Measurements from ENCODE around the gene TMEM141. TPM values are rescaled to one million over a fixed set of nuclear protein-coding genes. Genes with fewer than 3 reads are reported as not detected.

Gene TMEM141
- polyA plus RNA-seq, 1 donor (not counting 4 experiments of a cell fraction or from before 2014, with no cell fraction given): 85.5 TPM

DNA sequence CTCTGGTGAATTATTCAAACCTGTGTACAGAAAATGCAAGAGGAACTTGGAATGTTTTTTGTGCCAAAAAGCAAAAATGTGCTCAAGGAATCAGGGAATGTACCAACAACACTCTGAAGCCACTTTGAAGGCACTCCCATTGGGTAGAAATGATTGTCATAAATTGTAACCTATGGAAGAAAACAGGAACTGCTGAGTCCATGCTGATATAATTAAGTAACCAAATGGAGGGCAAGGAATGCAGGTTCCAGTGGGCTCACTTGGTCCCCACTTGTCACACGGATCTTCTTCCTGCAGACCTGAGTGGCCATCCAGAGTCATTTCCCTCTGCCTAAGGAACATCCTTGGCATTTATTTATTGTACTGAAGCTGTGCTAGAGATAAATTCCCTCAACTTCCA, 39.9 kb upstream of the TMEM141 start:
- FAIRE-seq (no peak), DNase-seq (ENCODE audit: low read depth, low spot score) (no peak)
- Histone ChIP-seq H3K27me3 (ENCODE audit: control insufficient read depth, extremely low read depth, insufficient read depth, low read length) (peaks cover 3% of the 10 kb centered on the region), H3K4me2 (ENCODE audit: control insufficient read depth, extremely low read depth, insufficient read depth, low read depth, low read length) (no peak overlapping the region), H3K9me3 (ENCODE audit: control insufficient read depth, low read depth, low read length) (peaks cover 5% of the 10 kb centered on the region), H3K79me2 (ENCODE audit: control insufficient read depth, insufficient read depth, low read length) (no peaks in the 10 kb centered on the region), H3K4me3 (ENCODE audit: control insufficient read depth in 2 of 3, extremely low read depth in 1 of 3, insufficient read depth in 2 of 3, low read depth in 1 of 3, low read length in 3 of 3) (no peak overlapping the region), H3K4me1 (ENCODE audit: control insufficient read depth, extremely low read depth, insufficient read depth, low read length) (no peaks in the 10 kb centered on the region), H2AFZ (ENCODE audit: control insufficient read depth, low read length) (no peak overlapping the region), H4K20me1 (ENCODE audit: control insufficient read depth, extremely low read depth, insufficient read depth, low read length) (no peaks in the 10 kb centered on the region), H3K36me3 (ENCODE audit: control insufficient read depth in 2 of 2, extremely low read depth in 1 of 2, insufficient read depth in 2 of 2, low read length in 2 of 2) (no peaks in the 10 kb centered on the region), H3K9ac (ENCODE audit: control insufficient read depth, extremely low read depth, insufficient read depth, low read length) (no peak overlapping the region), H3K27ac (ENCODE audit: control insufficient read depth, insufficient read depth, low read length) (no peak overlapping the region), H3K9me1 (ENCODE audit: control insufficient read depth, extremely low read depth, insufficient read depth, low read length) (no peaks in the 10 kb centered on the region)
- TF ChIP-seq EZH2 (IDR thresholded peaks at IDR 0.05; ENCODE audit: low read length): no peak
- TF ChIP-seq, protein P1, sequence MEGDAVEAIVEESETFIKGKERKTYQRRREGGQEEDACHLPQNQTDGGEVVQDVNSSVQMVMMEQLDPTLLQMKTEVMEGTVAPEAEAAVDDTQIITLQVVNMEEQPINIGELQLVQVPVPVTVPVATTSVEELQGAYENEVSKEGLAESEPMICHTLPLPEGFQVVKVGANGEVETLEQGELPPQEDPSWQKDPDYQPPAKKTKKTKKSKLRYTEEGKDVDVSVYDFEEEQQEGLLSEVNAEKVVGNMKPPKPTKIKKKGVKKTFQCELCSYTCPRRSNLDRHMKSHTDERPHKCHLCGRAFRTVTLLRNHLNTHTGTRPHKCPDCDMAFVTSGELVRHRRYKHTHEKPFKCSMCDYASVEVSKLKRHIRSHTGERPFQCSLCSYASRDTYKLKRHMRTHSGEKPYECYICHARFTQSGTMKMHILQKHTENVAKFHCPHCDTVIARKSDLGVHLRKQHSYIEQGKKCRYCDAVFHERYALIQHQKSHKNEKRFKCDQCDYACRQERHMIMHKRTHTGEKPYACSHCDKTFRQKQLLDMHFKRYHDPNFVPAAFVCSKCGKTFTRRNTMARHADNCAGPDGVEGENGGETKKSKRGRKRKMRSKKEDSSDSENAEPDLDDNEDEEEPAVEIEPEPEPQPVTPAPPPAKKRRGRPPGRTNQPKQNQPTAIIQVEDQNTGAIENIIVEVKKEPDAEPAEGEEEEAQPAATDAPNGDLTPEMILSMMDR (optimal IDR thresholded peaks at IDR 0.05 in 1 of 3, IDR thresholded peaks at IDR 0.05 in 1 of 3, conservative IDR thresholded peaks at IDR 0.05 in 1 of 3; ENCODE audit: extremely low read depth in 1 of 3, insufficient read depth in 2 of 3, low read length in 3 of 3): no peak
- dilution Hi-C loops (cut with MboI; ENCODE audit: extremely low pct_ligation_motif_present, low sequenced_read_pairs): no loop called here

DNA sequence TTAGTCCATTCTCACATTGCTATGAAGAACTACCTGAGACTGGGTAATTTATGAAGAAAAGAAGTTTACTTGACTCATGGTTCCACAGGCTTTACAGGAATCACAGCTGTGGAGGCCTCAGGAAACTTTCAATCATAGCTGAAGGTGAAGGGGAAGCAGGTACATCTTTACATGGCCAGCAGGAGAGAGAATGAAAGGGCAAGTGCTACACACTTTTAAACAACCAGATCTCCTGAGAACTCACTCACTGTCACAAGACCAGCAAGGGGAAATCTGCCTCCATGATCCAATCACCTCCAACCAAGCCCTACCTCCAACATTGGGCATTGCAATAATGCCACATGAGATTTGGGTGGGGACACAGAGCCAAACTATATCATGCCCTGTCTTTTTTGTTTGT, 39.3 kb upstream of the TMEM141 start:
- dilution Hi-C loops (cut with MboI; ENCODE audit: extremely low pct_ligation_motif_present, low sequenced_read_pairs): no loop called here
- H4K20me1 ChIP-seq (ENCODE audit: control insufficient read depth, extremely low read depth, insufficient read depth, low read length): no peaks in the 10 kb centered on the region
- H3K79me2 ChIP-seq (ENCODE audit: control insufficient read depth, insufficient read depth, low read length): no peaks in the 10 kb centered on the region
- H3K27me3 ChIP-seq (ENCODE audit: control insufficient read depth, extremely low read depth, insufficient read depth, low read length): peaks cover 5% of the 10 kb centered on the region
- FAIRE-seq (no peak), DNase-seq (ENCODE audit: low read depth, low spot score) (no peak)
- peaks cover 7% of the 10 kb centered on the region for H3K9me3 ChIP-seq (ENCODE audit: control insufficient read depth, low read depth, low read length)
- H3K27ac ChIP-seq (ENCODE audit: control insufficient read depth, insufficient read depth, low read length): no peak overlapping the region
- TF ChIP-seq, protein P1 (optimal IDR thresholded peaks at IDR 0.05 in 1 of 3, IDR thresholded peaks at IDR 0.05 in 1 of 3, conservative IDR thresholded peaks at IDR 0.05 in 1 of 3; ENCODE audit: extremely low read depth in 1 of 3, insufficient read depth in 2 of 3, low read length in 3 of 3): no peak
- TF ChIP-seq EZH2 (IDR thresholded peaks at IDR 0.05; ENCODE audit: low read length): no peak
- no peak overlapping the region for H3K4me2 ChIP-seq (ENCODE audit: control insufficient read depth, extremely low read depth, insufficient read depth, low read depth, low read length)
- no peaks in the 10 kb centered on the region for H3K4me1 ChIP-seq (ENCODE audit: control insufficient read depth, extremely low read depth, insufficient read depth, low read length)
- H3K4me3 ChIP-seq (ENCODE audit: control insufficient read depth in 2 of 3, extremely low read depth in 1 of 3, insufficient read depth in 2 of 3, low read depth in 1 of 3, low read length in 3 of 3): no peak overlapping the region
- no peak overlapping the region for H2AFZ ChIP-seq (ENCODE audit: control insufficient read depth, low read length)
- no peaks in the 10 kb centered on the region for H3K9me1 ChIP-seq (ENCODE audit: control insufficient read depth, extremely low read depth, insufficient read depth, low read length)
- H3K36me3 ChIP-seq (ENCODE audit: control insufficient read depth in 2 of 2, extremely low read depth in 1 of 2, insufficient read depth in 2 of 2, low read length in 2 of 2): no peaks in the 10 kb centered on the region
- H3K9ac ChIP-seq (ENCODE audit: control insufficient read depth, extremely low read depth, insufficient read depth, low read length): no peak overlapping the region
